ENCODE measurements around the gene ACOT12. TPM values are rescaled to one million over a fixed set of nuclear protein-coding genes. Genes with fewer than 3 reads are reported as not detected.
"Not testable (repeated sequence)": the region's sequence is repeated elsewhere in the genome, so short reads cannot be mapped to it uniquely, and the experiment has no call there.

The ACOT12 gene
- total RNA-seq, 4 donors from 2014 or later, result not detected

- Histone ChIP-seq H3K36me3 (no peaks in the 10 kb centered on the region), H3K9me3 (no peaks in the 10 kb centered on the region), H3K4me1 (peaks cover 0 to 34% (median 22%) of the 10 kb centered on the region in 4 donors), H3K4me3 (peak overlapping the region; percentile 75 to 90 (median 81)), H3K27me3 (no peaks in the 10 kb centered on the region), H3K27ac (peak overlapping the region; percentile 89 to 94 (median 92))
- TF ChIP-seq POLR2AphosphoS5 (IDR thresholded peaks at IDR 0.05) (no peak), POLR2A (IDR thresholded peaks at IDR 0.05) (no peak), EP300 (IDR thresholded peaks at IDR 0.05; ENCODE audit: low read depth) (no peak), CTCF (IDR thresholded peaks at IDR 0.05) (no peak)
- in situ Hi-C loops (cut with MboI; ENCODE audit: low pct_ligation_motif_present in 1 of 4, low pct_unique_long_range_greater_than_20kb in 1 of 4, low sequenced_read_pairs in 3 of 4), result no loop called here
- no peak for DNase-seq
- intact Hi-C loops (cut with DNase I; ENCODE audit: low total_unique reads), result no loop called here
- WGBS, 2 donors (ENCODE audit: low coverage in 1 of 2), result 0% methylated on average over 1 to 2 of the region's 2 CpGs
Measured at GRCh38 chr5:81300921-81301270, 93.0 kb downstream of the ACOT12 start.

- whole genome bisulfite sequencing, 2 donors (ENCODE audit: low coverage in 1 of 2), result 73 to 79% methylated on average over 4 of the region's 4 CpGs
- in situ Hi-C loops (cut with MboI; ENCODE audit: low pct_ligation_motif_present in 1 of 4, low pct_unique_long_range_greater_than_20kb in 1 of 4, low sequenced_read_pairs in 3 of 4), result no loop called here
- no peaks in the 10 kb centered on the region for H3K36me3 ChIP-seq
- H3K27ac ChIP-seq, result no peak overlapping the region
- TF ChIP-seq CTCF (IDR thresholded peaks at IDR 0.05), result no peak
- TF ChIP-seq POLR2A (IDR thresholded peaks at IDR 0.05), result no peak
- TF ChIP-seq POLR2AphosphoS5 (IDR thresholded peaks at IDR 0.05), result no peak
- TF ChIP-seq EP300 (IDR thresholded peaks at IDR 0.05; ENCODE audit: low read depth), result no peak
- H3K27me3 ChIP-seq, result no peaks in the 10 kb centered on the region
- H3K4me3 ChIP-seq, result no peak overlapping the region
- H3K9me3 ChIP-seq, result peaks cover 1 to 3% of the 10 kb centered on the region in 2 donors
- H3K4me1 ChIP-seq, result peaks cover 0 to 26% (median 21%) of the 10 kb centered on the region in 4 donors
- intact Hi-C loops (cut with DNase I; ENCODE audit: low total_unique reads), result no loop called here
- DNase-seq, result no peak
Measured at GRCh38 chr5:81297531-81297930, 96.4 kb downstream of the ACOT12 start.

- in situ Hi-C loops (cut with MboI; ENCODE audit: low pct_ligation_motif_present in 1 of 4, low pct_unique_long_range_greater_than_20kb in 1 of 4, low sequenced_read_pairs in 3 of 4); H3K4me1 ChIP-seq; H3K36me3 ChIP-seq; H3K27ac ChIP-seq; H3K4me3 ChIP-seq; DNase-seq; intact Hi-C loops (cut with DNase I; ENCODE audit: low total_unique reads); H3K27me3 ChIP-seq: not testable (repeated sequence)
- H3K9me3 ChIP-seq, result peaks cover 5 to 12% of the 10 kb centered on the region in 2 donors
- WGBS, 2 donors (ENCODE audit: low coverage in 1 of 2), result 81 to 85% methylated on average over 4 to 5 of the region's 5 CpGs
Measured at GRCh38 chr5:81294021-81294420, 99.9 kb downstream of the ACOT12 start.

- Histone ChIP-seq H3K4me1 (no peaks in the 10 kb centered on the region), H3K9me3 (peaks cover 5 to 12% of the 10 kb centered on the region in 2 donors), H3K27me3 (no peaks in the 10 kb centered on the region), H3K36me3 (no peaks in the 10 kb centered on the region), H3K27ac (no peak overlapping the region), H3K4me3 (no peak overlapping the region)
- no peak for TF ChIP-seq POLR2AphosphoS5 (IDR thresholded peaks at IDR 0.05)
- TF ChIP-seq CTCF (IDR thresholded peaks at IDR 0.05), result no peak
- TF ChIP-seq POLR2A (IDR thresholded peaks at IDR 0.05), result no peak
- TF ChIP-seq EP300 (IDR thresholded peaks at IDR 0.05; ENCODE audit: low read depth), result no peak
- intact Hi-C loops (cut with DNase I; ENCODE audit: low total_unique reads) (no loop called here), in situ Hi-C loops (cut with MboI; ENCODE audit: low pct_ligation_motif_present in 1 of 4, low pct_unique_long_range_greater_than_20kb in 1 of 4, low sequenced_read_pairs in 3 of 4) (no loop called here)
- WGBS, 2 donors (ENCODE audit: low coverage in 1 of 2), result 51 to 60% methylated on average over 1 to 2 of the region's 2 CpGs
- DNase-seq, result no peak
Measured at GRCh38 chr5:81292130-81292529, 101.8 kb downstream of the ACOT12 start.

- no peaks in the 10 kb centered on the region for H3K27me3 ChIP-seq
- no peak overlapping the region for H3K27ac ChIP-seq
- no peak for TF ChIP-seq POLR2A (IDR thresholded peaks at IDR 0.05)
- no peak for TF ChIP-seq CTCF (IDR thresholded peaks at IDR 0.05)
- no peak for TF ChIP-seq POLR2AphosphoS5 (IDR thresholded peaks at IDR 0.05)
- TF ChIP-seq EP300 (IDR thresholded peaks at IDR 0.05; ENCODE audit: low read depth), result no peak
- no peak for DNase-seq
- intact Hi-C loops (cut with DNase I; ENCODE audit: low total_unique reads), result no loop called here
- H3K4me3 ChIP-seq, result no peak overlapping the region
- in situ Hi-C loops (cut with MboI; ENCODE audit: low pct_ligation_motif_present in 1 of 4, low pct_unique_long_range_greater_than_20kb in 1 of 4, low sequenced_read_pairs in 3 of 4), result no loop called here
- 63 to 89% methylated on average over 1 of the region's 1 CpG for WGBS, 2 donors (ENCODE audit: low coverage in 1 of 2)
- no peaks in the 10 kb centered on the region for H3K4me1 ChIP-seq
- H3K9me3 ChIP-seq, result peaks cover 5 to 12% of the 10 kb centered on the region in 2 donors
- no peaks in the 10 kb centered on the region for H3K36me3 ChIP-seq
Measured at GRCh38 chr5:81290146-81290545, 103.8 kb downstream of the ACOT12 start.
